SW 1271 (cell line): Measurements from ENCODE around the gene RYK.
"Not testable (repeated sequence)": the region's sequence is repeated elsewhere in the genome, so short reads cannot be mapped to it uniquely, and the experiment has no call there.

Experiments used
- DNase-seq, 2 experiments: peaks; one replicate each; lab custom pipeline; 2025; lab: John Stamatoyannopoulos, UW

RYK gene

DNA sequence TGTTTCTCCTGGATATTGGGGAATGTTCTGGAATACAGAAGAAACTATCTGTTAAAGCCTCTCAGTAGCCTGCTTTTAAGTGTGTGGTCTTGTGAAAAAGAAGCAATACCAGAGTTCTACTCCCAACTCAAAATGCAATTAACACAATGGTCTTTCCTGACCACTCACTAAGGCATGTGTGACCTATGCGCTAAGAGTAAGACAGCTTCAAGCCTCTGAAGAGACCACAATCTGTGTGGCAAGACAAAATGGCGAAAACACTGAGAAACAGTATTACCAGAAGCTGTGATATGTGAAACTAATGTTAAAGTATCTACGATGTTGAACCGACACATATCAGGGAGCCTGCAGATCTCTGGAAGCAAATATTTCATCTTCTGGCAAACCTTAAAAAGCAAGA, 33.8 kb downstream of the RYK start:
- DNase-seq, result no peak

- no peak for DNase-seq
Observed at GRCh38 chr3:134216191-134216764, 34.4 kb downstream of the RYK start.

GRCh38 chr3:134214239-134214638, 36.4 kb downstream of the RYK start:
- no peak for DNase-seq

- DNase-seq, result peak; percentile 45 to 67
Observed at GRCh38 chr3:134212967-134213665, 37.5 kb downstream of the RYK start.

- peak in 1 of 2 experiments; percentile 50 for DNase-seq
Observed at GRCh38 chr3:134211797-134212196, 38.9 kb downstream of the RYK start.

GRCh38 chr3:134205451-134205850, 45.2 kb downstream of the RYK start:
- DNase-seq, result no peak

DNA sequence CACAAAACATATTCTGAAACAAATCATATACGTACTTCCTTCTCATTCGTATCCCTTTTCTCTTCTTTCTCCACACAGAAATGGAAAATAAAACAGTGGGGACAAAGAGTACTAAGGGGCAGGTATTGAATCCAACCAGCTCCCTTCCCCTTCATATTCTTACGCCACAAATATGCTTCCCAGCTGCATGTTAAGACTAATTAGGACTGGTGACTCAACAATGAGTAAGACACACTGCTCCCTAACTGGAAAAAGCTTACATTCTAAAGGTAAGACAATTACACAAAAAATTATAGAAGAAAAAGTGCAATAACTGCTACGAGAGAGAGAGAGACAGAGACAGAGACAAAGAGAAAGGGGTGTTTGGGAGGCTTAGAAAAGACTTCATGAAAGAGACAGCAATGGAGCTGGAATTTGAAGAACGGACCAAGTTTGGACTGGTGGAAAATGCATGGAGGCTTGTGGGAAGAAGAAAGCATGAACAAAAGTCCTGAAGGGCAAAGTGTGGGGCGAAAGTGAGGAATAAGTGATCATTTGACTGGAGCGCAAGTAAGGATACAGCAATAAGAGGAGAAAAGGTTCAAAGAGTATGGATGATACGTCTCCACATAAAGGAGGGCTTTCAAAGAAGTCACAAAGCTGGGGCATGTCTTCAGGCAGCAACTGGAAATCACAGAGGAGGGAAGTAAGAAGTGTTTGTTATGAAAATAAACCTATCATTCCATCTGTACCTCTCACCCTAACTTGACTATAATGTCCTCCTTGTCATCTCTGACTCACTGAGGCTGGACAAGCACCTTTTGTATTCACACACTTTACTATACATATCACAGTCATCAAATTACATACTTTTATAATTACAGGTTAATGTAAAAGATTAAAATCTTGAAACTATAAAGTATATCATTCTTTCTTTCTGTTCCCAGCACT, 49.2 kb downstream of the RYK start:
- DNase-seq, result peak; percentile 14 to 59

DNA sequence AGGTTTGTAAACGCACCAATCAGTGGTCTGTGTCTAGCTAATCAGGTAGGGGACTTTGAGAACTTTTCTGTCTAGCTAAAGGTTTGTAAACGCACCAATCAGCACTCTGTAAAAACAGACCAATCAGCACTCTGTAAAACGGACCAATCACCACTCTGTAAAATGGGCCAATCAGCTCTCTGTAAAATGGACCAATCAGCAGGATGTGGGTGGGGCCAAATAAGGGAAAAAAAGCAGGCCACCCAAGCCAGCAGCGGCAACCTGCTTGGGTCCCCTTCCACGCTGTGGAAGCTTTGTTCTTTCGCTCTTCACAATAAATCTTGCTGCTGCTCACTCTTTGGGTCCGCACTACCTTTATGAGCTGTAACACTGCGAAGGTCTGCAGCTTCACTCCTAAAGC, 50.8 kb downstream of the RYK start:
- DNase-seq, result not testable (repeated sequence)

DNA sequence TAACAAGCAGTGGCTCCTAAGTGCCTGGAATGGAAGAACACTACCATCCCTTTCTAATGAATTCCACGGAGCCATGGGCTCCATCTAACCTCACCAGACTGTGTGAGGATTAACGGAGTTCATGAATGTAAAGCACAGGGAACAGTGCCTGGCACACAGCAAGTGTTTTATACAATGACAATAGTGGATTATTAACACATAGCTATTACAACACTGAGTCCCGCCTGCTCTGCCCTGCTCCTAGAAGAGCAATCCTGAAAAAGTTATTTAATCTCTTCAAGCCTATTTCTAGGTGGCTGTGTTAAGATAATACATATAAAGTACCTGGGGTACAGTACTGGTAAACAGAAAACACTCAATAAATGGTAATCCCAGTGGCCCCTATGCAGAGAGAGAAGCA, 51.4 kb downstream of the RYK start:
- no peak for DNase-seq

DNA sequence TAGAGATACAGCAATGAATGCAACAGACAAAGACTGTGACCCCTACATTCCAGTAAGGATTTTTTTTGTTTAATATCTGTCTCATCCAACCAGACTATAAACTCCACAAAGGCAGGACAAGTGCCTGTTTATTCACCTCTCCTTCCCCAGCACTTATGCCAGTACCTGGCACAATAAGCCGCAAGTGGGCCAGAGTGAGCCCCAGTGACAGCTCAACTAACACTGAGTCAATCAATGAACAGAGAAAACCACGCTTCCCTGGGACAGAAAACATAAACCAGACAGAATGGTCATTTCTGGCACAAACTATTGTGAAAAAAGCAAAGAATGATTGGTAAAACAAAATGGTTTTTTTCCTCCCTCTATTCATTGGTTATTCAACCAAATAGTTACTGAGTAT, 52.2 kb downstream of the RYK start:
- DNase-seq, result no peak

GRCh38 chr3:134197681-134198261, 52.9 kb downstream of the RYK start:
- DNase-seq, result peak; percentile 15 to 43

DNA sequence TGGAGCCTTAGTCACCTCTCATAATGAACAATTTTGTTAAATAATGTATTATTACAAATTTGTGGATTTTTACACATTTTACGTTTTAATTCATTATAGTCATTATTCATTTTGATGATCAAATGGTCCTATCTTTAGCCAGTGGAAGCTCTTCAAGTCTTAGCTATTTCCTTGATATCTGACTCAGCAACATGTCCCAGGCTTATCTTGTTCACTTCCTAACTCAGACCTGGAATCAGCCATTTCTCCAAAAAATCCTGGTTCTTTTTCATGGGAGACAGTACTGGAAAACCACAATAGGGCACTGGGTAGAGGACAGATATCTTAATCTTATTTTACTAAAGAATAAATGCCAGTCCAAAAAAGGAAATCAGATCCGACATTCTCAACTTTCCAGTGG, 56.4 kb downstream of the RYK start:
- DNase-seq, result no peak

- no peak for DNase-seq
Observed at GRCh38 chr3:134190250-134190649, 60.4 kb downstream of the RYK start.

- no peak for DNase-seq
Observed at GRCh38 chr3:134189849-134190248, 60.8 kb downstream of the RYK start.

- no peak for DNase-seq
Observed at GRCh38 chr3:134186391-134186790, 64.3 kb downstream of the RYK start.

GRCh38 chr3:134180761-134181160, 69.9 kb downstream of the RYK start:
- no peak for DNase-seq

- no peak for DNase-seq
Observed at GRCh38 chr3:134179508-134179907, 71.2 kb downstream of the RYK start.

DNA sequence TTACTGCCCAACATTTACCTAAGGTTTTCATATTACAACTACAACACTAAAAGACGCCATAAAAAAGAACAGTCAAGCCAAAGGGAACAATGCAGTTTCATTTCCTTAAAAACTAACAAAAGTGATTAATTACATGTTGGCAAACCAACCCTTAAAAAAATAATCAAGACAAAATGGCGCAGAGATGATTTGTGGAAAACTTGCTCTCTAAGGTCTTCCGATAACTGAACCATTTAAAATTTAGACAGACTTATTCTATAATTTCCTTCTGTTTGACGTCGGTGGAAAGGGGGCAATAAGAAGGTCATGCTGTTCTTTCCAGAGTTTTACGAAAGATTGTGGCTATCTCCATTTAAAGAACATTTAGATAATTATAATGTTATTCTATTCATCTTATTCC, 87.6 kb downstream of the RYK start:
- DNase-seq, result no peak

- no peak for DNase-seq
Observed at GRCh38 chr3:134161898-134162615, 88.6 kb downstream of the RYK start.

DNA sequence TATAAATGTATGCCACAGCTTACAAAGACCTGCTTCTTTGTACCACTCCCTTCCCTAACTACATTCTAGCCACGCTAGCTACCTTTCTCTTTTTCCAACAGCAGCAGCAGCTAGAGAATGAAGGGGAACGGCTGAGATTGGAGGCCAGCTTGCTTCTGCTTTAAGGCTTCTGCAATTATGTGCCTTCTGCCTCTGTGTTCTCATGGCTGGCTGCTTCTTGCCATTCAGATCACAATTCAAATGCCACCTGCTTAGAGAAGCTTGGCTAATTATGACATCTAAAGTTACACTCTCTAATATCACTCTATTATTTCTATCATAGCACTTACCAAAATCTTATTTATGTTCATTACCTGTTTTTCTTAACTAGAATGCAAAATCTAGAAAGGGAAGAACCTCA, 95.2 kb downstream of the RYK start:
- DNase-seq, result no peak

- no peak for DNase-seq
Observed at GRCh38 chr3:134153761-134154160, 96.9 kb downstream of the RYK start.

- no peak for DNase-seq
Observed at GRCh38 chr3:134150476-134150875, 100.2 kb downstream of the RYK start.
